K562 (cell line): Measurements from ENCODE around the gene COASY. TPM values are rescaled to one million over a fixed set of nuclear protein-coding genes. Genes with fewer than 3 reads are reported as not detected.

Source experiments
- ATAC-seq: fragments of 200-7000 bp; cut with Tn5 transposase; 3 replicates; pipeline ENCODE4 v1.9.1; 2020; ENCODE audit warnings: moderate library complexity
- BruUV-seq: library from RNA; stranded (reverse); fragments of 400-500 nt; replicated peaks from 2 replicates; lab custom pipeline; 2021; lab: Mats Ljungman, UMichigan
- CTCF ChIA-PET: fragments of 300-600 bp; formaldehyde crosslinking; extraction: SDS; loops from one replicate; lab custom pipeline; 2021; ENCODE audit warnings: low intra/inter-chr PET ratio; lab: Yijun Ruan, JAX
- POLR2A ChIA-PET: fragments of 300-600, 350-650 bp; sonication (Branson Sonifier 250); formaldehyde crosslinking; extraction: SDS; loops from one replicate; lab custom pipeline; 2021; ENCODE audit warnings: antibody characterized with exemption, inconsistent platforms; lab: Yijun Ruan, JAX
- DNase-seq, 4 experiments: peaks; one replicate each; pipeline versions ENCODE4 v3.0.0 to v3.0.0-alpha.2; 2011 to 2018; ENCODE audit warnings: low spot score in 3 of 4, mixed read lengths in 3 of 4; ENCODE audit errors: extremely low read depth in 1 of 4
- FAIRE-seq: peaks from 2 replicates; lab custom pipeline; 2011; peaks lifted over from hg19 to GRCh38; lab: Jason Lieb, UNC
- H2AFZ ChIP-seq: 2 replicates; pipeline ENCODE4 v1.6.0; 2011; ENCODE audit warnings: low read depth, low read length, control low read depth, inconsistent platforms
- H3K27ac ChIP-seq: fragments of 200-600 bp; 3 replicates; pipeline ENCODE4 v1.8.0; 2011; ENCODE audit warnings: low read depth, mild to moderate bottlenecking, control low read depth, inconsistent platforms, low read length, moderate library complexity, mixed read lengths; ENCODE audit errors: extremely low read depth
- H3K27me3 ChIP-seq, 2 experiments: fragments of 300-600 bp in 1 of 2; 2 replicates in 1 of 2; 3 replicates in 1 of 2; pipeline versions ENCODE4 v1.6.0 to v1.8.0; 2011; ENCODE audit warnings: inconsistent platforms in 2 of 2, low read length in 2 of 2, mild to moderate bottlenecking in 1 of 2, mixed read lengths in 1 of 2, moderate library complexity in 1 of 2; ENCODE audit not compliant: control insufficient read depth in 2 of 2, insufficient read depth in 2 of 2
- H3K36me3 ChIP-seq: fragments of 300-600 bp; 3 replicates; pipeline ENCODE4 v1.8.0; 2011; ENCODE audit warnings: mild to moderate bottlenecking, low read length, inconsistent platforms; ENCODE audit not compliant: control insufficient read depth, insufficient read depth
- H3K4me1 ChIP-seq, 2 experiments: fragments of 200-600 bp in 1 of 2; replicated peaks in 1 of 2; 2 replicates in 1 of 2; 3 replicates in 1 of 2; pipeline versions ENCODE4 v1.5.1 to v1.8.0; 2011; ENCODE audit warnings: inconsistent platforms in 2 of 2, low read length in 2 of 2, mild to moderate bottlenecking in 1 of 2, mixed read lengths in 1 of 2, moderate library complexity in 1 of 2; ENCODE audit not compliant: control insufficient read depth in 2 of 2, insufficient read depth in 2 of 2
- H3K4me2 ChIP-seq: 2 replicates; pipeline ENCODE4 v1.6.1; 2011; ENCODE audit warnings: low read length, control low read depth, inconsistent platforms, mixed read lengths; ENCODE audit not compliant: insufficient read depth
- H3K4me3 ChIP-seq: fragments of 200-600 bp; sonication (generic), shearing (Covaris generic); 2 replicates; pipeline ENCODE4 v1.5.1; 2016; ENCODE audit warnings: control low read depth, inconsistent platforms
- H3K79me2 ChIP-seq: fragments of 200-600 bp; 3 replicates; pipeline ENCODE4 v1.8.0; 2011; ENCODE audit warnings: low read length, inconsistent platforms; ENCODE audit not compliant: control insufficient read depth, insufficient read depth
- H3K9ac ChIP-seq, 2 experiments: 2 replicates each; pipeline versions ENCODE4 v1.6.0 to v1.6.1; 2011; ENCODE audit warnings: low read depth in 2 of 2, low read length in 2 of 2, control low read depth in 1 of 2, inconsistent platforms in 1 of 2, mild to moderate bottlenecking in 1 of 2, mixed read lengths in 1 of 2; ENCODE audit not compliant: insufficient read depth in 1 of 2
- H3K9me1 ChIP-seq: one replicate; pipeline ENCODE4 v1.6.0; 2011; ENCODE audit warnings: inconsistent platforms, mild to moderate bottlenecking, low read length, moderate library complexity; ENCODE audit not compliant: control insufficient read depth, insufficient read depth
- H3K9me3 ChIP-seq: replicated peaks from 2 replicates; pipeline ENCODE4 v1.5.1; 2011; ENCODE audit warnings: low read depth, low read length, inconsistent platforms; ENCODE audit not compliant: control insufficient read depth, insufficient read depth
- H4K20me1 ChIP-seq: replicated peaks from 2 replicates; pipeline ENCODE4 v1.6.1; 2011; ENCODE audit warnings: low read length, inconsistent platforms, mixed read lengths; ENCODE audit not compliant: control insufficient read depth, insufficient read depth
- BCL6 ChIP-seq: fragments of 250-450 bp; sonication (Bioruptor Pico); IDR thresholded peaks from 2 replicates; pipeline ENCODE4 v1.4.0; 2020
- BHLHE40 ChIP-seq: IDR thresholded peaks from 2 replicates; pipeline ENCODE4 v1.6.1; 2011; ENCODE audit warnings: low read length, improper control_type of control experiment
- COPS2 ChIP-seq: fragments of 450-650 bp; conservative IDR thresholded peaks from 2 replicates; pipeline ENCODE4 v1.6.1; 2016; ENCODE audit warnings: mild to moderate bottlenecking, moderate library complexity
- GMEB1 ChIP-seq: fragments of 250-450 bp; sonication (Bioruptor Pico); IDR thresholded peaks from 2 replicates; pipeline ENCODE4 v1.4.0; 2020; ENCODE audit warnings: mild to moderate bottlenecking
- GTF2E2 ChIP-seq: fragments of 200-800 bp; sonication (Bioruptor generic); IDR thresholded peaks from 2 replicates; pipeline ENCODE4 v1.6.1; 2016; ENCODE audit warnings: missing genetic modification characterization, missing compliant biosample characterization
- HDAC1 ChIP-seq, 2 experiments: fragments of 450-650 bp; IDR thresholded peaks; 2 replicates each; pipeline ENCODE4 v1.6.1; 2016 to 2017; ENCODE audit warnings: inconsistent platforms in 1 of 2, mild to moderate bottlenecking in 1 of 2, moderate library complexity in 1 of 2
- MAFG ChIP-seq: fragments of 450-650 bp; conservative IDR thresholded peaks from 2 replicates; pipeline ENCODE4 v1.6.1; 2016; ENCODE audit warnings: missing genetic modification characterization, missing compliant biosample characterization
- POLR3A ChIP-seq: IDR thresholded peaks from 2 replicates; pipeline ENCODE4 v1.6.1; 2011; ENCODE audit warnings: borderline replicate concordance, mild to moderate bottlenecking, moderate library complexity; ENCODE audit not compliant: insufficient read length, insufficient read depth; ENCODE audit errors: extremely low read depth
- PYGO2 ChIP-seq: fragments of 450-650 bp; IDR thresholded peaks from 2 replicates; pipeline ENCODE4 v1.6.1; 2016; ENCODE audit warnings: mild to moderate bottlenecking, missing genetic modification characterization, moderate library complexity, missing compliant biosample characterization
- SMARCA5 ChIP-seq: fragments of 450-650 bp; IDR thresholded peaks from 2 replicates; pipeline ENCODE4 v1.6.1; 2016
- SOX6 ChIP-seq: fragments of 450-650 bp; IDR thresholded peaks from 2 replicates; pipeline ENCODE4 v1.6.1; 2014; ENCODE audit warnings: mild to moderate bottlenecking
- SRSF9 ChIP-seq: fragments of 200-400 bp; formaldehyde crosslinking; IDR thresholded peaks from 2 replicates; pipeline ENCODE4 v1.6.1; 2017; ENCODE audit warnings: low read depth, low read length, borderline replicate concordance
- STAG1 ChIP-seq: sonication (generic); formaldehyde crosslinking; IDR thresholded peaks from 2 replicates; pipeline ENCODE4 v1.5.0; 2020; ENCODE audit warnings: missing genetic modification reagents, borderline replicate concordance
- TCFL5 ChIP-seq: fragments of 250-450 bp; sonication (Bioruptor Pico); conservative IDR thresholded peaks from 2 replicates; pipeline ENCODE4 v1.6.1; 2021; ENCODE audit warnings: mild to moderate bottlenecking, moderate library complexity, matching md5 sums
- TEAD4 ChIP-seq, 2 experiments: sonication (generic) in 1 of 2; formaldehyde crosslinking in 1 of 2; IDR thresholded peaks; 2 replicates each; pipeline versions ENCODE4 v1.6.1 to v1.8.0; 2012 to 2022; ENCODE audit warnings: borderline replicate concordance in 1 of 2, inconsistent platforms in 1 of 2, low read length in 1 of 2, mild to moderate bottlenecking in 1 of 2, missing genetic modification reagents in 1 of 2
- TFAM ChIP-seq: fragments of 250-450 bp; sonication (Bioruptor Pico); conservative IDR thresholded peaks from 2 replicates; pipeline ENCODE4 v1.5.0; 2021; ENCODE audit warnings: mild to moderate bottlenecking, moderate library complexity
- U2AF1 ChIP-seq: fragments of 200-400 bp; formaldehyde crosslinking; optimal IDR thresholded peaks from 2 replicates; pipeline ENCODE3; 2017; ENCODE audit warnings: mild to moderate bottlenecking, low read depth, low read length, moderate library complexity
- VEZF1 ChIP-seq: fragments of 200-800 bp; sonication (Bioruptor generic); IDR thresholded peaks from 2 replicates; pipeline ENCODE4 v1.6.1; 2017; ENCODE audit warnings: missing genetic modification characterization, missing compliant biosample characterization
- WHSC1 ChIP-seq: IDR thresholded peaks from one replicate; pipeline ENCODE4 v1.6.1; 2012; ENCODE audit warnings: low read length, control low read depth, inconsistent platforms
- ZFX ChIP-seq: sonication (generic); formaldehyde crosslinking; IDR thresholded peaks from 2 replicates; pipeline ENCODE4 v1.8.0; 2022; ENCODE audit warnings: mild to moderate bottlenecking, missing genetic modification reagents, moderate library complexity
- ZNF174 ChIP-seq: fragments of 250-450 bp; sonication (Bioruptor Pico); IDR thresholded peaks from 2 replicates; pipeline ENCODE4 v1.4.0; 2020; ENCODE audit warnings: mild to moderate bottlenecking
- ZNF75A ChIP-seq: fragments of 450-650 bp; formaldehyde crosslinking; IDR thresholded peaks from 2 replicates; pipeline ENCODE4 v1.4.0; 2020; ENCODE audit warnings: mild to moderate bottlenecking
- WGBS: fragments of 100-300 bp; shearing (Covaris generic); methylation state at CpG from one replicate; pipeline ENCODE4 v1.1.6; 2016; ENCODE audit warnings: low coverage, mixed read lengths; ENCODE audit not compliant: insufficient coverage; ENCODE audit errors: missing lambda C conversion rate; 5-methylcytosine and 5-hydroxymethylcytosine counted together
- in situ Hi-C: fragments of 300-500 bp; cut with MboI; formaldehyde crosslinking; loops from 4 replicates; pipeline ENCODE4 v1.15.0; 2018; ENCODE audit warnings: inconsistent platforms, mixed read lengths
- intact Hi-C: fragments of 100-400 bp; cut with micrococcal nuclease; formaldehyde crosslinking; loops from 2 replicates; pipeline ENCODE4 v1.14.2; 2022
- polyA plus RNA-seq, 8 experiments: library from polyadenylated mRNA; depleted of rRNA in 4 of 8; stranded (reverse) in 5 of 8; unstranded in 3 of 8; fragments of >200 nt; fragmentation: Nextera tagmentation in 2 of 8; fragmentation: Illumina TruSeq in 1 of 8; extraction: Ambion mirVana in 2 of 8; extraction: Trizol in 1 of 8; gene quantifications; 2 replicates each; pipeline versions ENCODE4 v1.2.1 to v1.2.3, GENCODE V29; 2011 to 2014; ENCODE audit warnings: inconsistent platforms in 1 of 8, missing spikeins in 1 of 8
- total RNA-seq, 7 experiments: library from RNA; depleted of rRNA in 6 of 7; stranded (reverse); fragments of >200 nt in 6 of 7; fragmentation: Illumina TruSeq in 2 of 7; extraction: Trizol in 2 of 7; gene quantifications; 2 replicates each; pipeline versions ENCODE4 v1.2.1 to v1.2.3, GENCODE V29; 2011 to 2021; ENCODE audit warnings: low replicate concordance in 1 of 7

The COASY gene
- total and polyA plus RNA-seq, 9 of the 15 experiments (the other 6 are each of a cell fraction or from before 2014, with no cell fraction given): 25.4 to 175 (median 62.3) TPM

- FAIRE-seq (no peak), ATAC-seq (no peak), DNase-seq (no peak)
- no peak overlapping the region for H3K4me3 ChIP-seq
- ChIA-PET POLR2A (interaction anchor here (0.6 to 1.1 kb wide), 5 partner anchors 8 to 247 kb away, joined by 3 to 8 read pairs (median 4); partner anchors contain the start of gene NAGLU), CTCF (interaction anchor here (0.6 to 2.3 kb wide), 8 partner anchors 9 to 470 kb away, joined by 3 to 15 read pairs (median 4); partner anchors contain the start of gene RPL27)
- H3K79me2 ChIP-seq: no peaks in the 10 kb centered on the region; the same call in 2 of the 3 replicates
- intact Hi-C loops: loop anchor here (1.0 kb wide), 2 partner anchors 100 to 206 kb away; no protein-coding TSS in a partner anchor
- H3K27me3 ChIP-seq: no peaks in the 10 kb centered on the region
- 68% methylated on average over 6 of the region's 6 CpGs for WGBS
- H3K4me2 ChIP-seq: no peak overlapping the region
- no peaks in the 10 kb centered on the region for H3K9me1 ChIP-seq
- no TSS peak for BruUV-seq
- no peak overlapping the region for H2AFZ ChIP-seq
- no peaks in the 10 kb centered on the region for H4K20me1 ChIP-seq
- H3K4me1 ChIP-seq: peaks cover 31 to 62% of the 10 kb centered on the region in 2 experiments
- in situ Hi-C loops: loop anchor here (5.0 kb wide), 2 partner anchors 106 to 206 kb away; partner anchors contain the start of gene CAVIN1
- H3K9me3 ChIP-seq: no peaks in the 10 kb centered on the region
- no peak overlapping the region for H3K27ac ChIP-seq
- H3K36me3 ChIP-seq: peaks cover 7% of the 10 kb centered on the region; the same call in 2 of the 3 replicates
- H3K9ac ChIP-seq: no peak overlapping the region
- TF ChIP-seq BCL6: no peak
- TF ChIP-seq BHLHE40: no peak
- TF ChIP-seq HDAC1 (IDR thresholded peaks at IDR 0.05): no peak
- TF ChIP-seq MAFG: no peak
- no peak for TF ChIP-seq GMEB1 (CRISPR knock-in tag)
- TF ChIP-seq WHSC1: no peak
- TF ChIP-seq STAG1 (CRISPR knock-in tag): no peak
- TF ChIP-seq VEZF1 (CRISPR knock-in tag): no peak
- TF ChIP-seq GTF2E2 (tag): no peak
- TF ChIP-seq TCFL5 (CRISPR knock-in tag): no peak
- no peak for TF ChIP-seq PYGO2 (tag)
- TF ChIP-seq ZNF75A (CRISPR knock-in tag): no peak
- TF ChIP-seq ZNF174 (CRISPR knock-in tag): no peak
- TF ChIP-seq ZFX (CRISPR knock-in tag): no peak
- no peak for TF ChIP-seq U2AF1
- no peak for TF ChIP-seq SRSF9
- TF ChIP-seq SOX6: 0 out of 2 replicates have a peak, but pooled peaks have one; percentile 16
- no peak for TF ChIP-seq SMARCA5
- TF ChIP-seq POLR3A: no peak
- no peak for TF ChIP-seq COPS2
- TF ChIP-seq TFAM (CRISPR knock-in tag): no peak
- TF ChIP-seq TEAD4 (IDR thresholded peaks at IDR 0.05; ENCODE audit: low read length): no peak
- no peak for TF ChIP-seq TEAD4 (CRISPR knock-in tag; IDR thresholded peaks at IDR 0.05; ENCODE audit: borderline replicate concordance)
Observed at GRCh38 chr17:42527932-42528331, 34.0 kb upstream of the COASY start.
